WTC11 (cell line): Measurements from ENCODE around the gene ATP11A. TPM values are rescaled to one million over a fixed set of nuclear protein-coding genes. Genes with fewer than 3 reads are reported as not detected.

Experiments used
- ATAC-seq: fragments of 200-7000 bp; cut with Tn5 transposase; 2 replicates; pipeline ENCODE4 v1.10.0; 2021; ENCODE audit warnings: mild to moderate bottlenecking, moderate library complexity
- CTCF ChIA-PET: fragments of 300-600 bp; sonication (Branson Sonifier 250); formaldehyde crosslinking; loops from one replicate; lab custom pipeline; 2021; ENCODE audit warnings: antibody characterized with exemption; lab: Charles Lee
- POLR2A ChIA-PET: fragments of 350-600 bp; sonication (Branson Sonifier 250); formaldehyde crosslinking; loops from one replicate; lab custom pipeline; 2021; ENCODE audit warnings: antibody characterized with exemption; lab: Charles Lee
- DNase-seq: peaks from one replicate; pipeline ENCODE4 v3.0.0; 2021; ENCODE audit warnings: low spot score
- H3K27ac Mint-ChIP-seq: 2 replicates; pipeline ENCODE4 v1.8.0; 2021; ENCODE audit warnings: mixed read lengths
- H3K27me3 Mint-ChIP-seq: 2 replicates; pipeline ENCODE4 v1.8.0; 2021; ENCODE audit warnings: low read depth, mild to moderate bottlenecking, moderate library complexity, mixed read lengths
- H3K36me3 Mint-ChIP-seq: 2 replicates; pipeline ENCODE4 v1.8.0; 2021; ENCODE audit warnings: mixed read lengths
- H3K4me1 Mint-ChIP-seq: 2 replicates; pipeline ENCODE4 v1.8.0; 2022; ENCODE audit warnings: mixed read lengths
- H3K4me3 Mint-ChIP-seq: 2 replicates; pipeline ENCODE4 v1.8.0; 2021; ENCODE audit warnings: mild to moderate bottlenecking, moderate library complexity, mixed read lengths
- H3K9me3 Mint-ChIP-seq: 2 replicates; pipeline ENCODE4 v1.8.0; 2021; ENCODE audit warnings: mixed read lengths
- ATF1 ChIP-seq: sonication (generic); formaldehyde crosslinking; IDR thresholded peaks from 2 replicates; pipeline ENCODE4 v1.8.1; 2023; ENCODE audit warnings: mild to moderate bottlenecking, moderate library complexity, missing genetic modification reagents
- ATF6 ChIP-seq: sonication (generic); formaldehyde crosslinking; IDR thresholded peaks from 2 replicates; pipeline ENCODE4 v1.8.1; 2023; ENCODE audit warnings: mild to moderate bottlenecking, missing genetic modification reagents
- CTCF ChIP-seq: fragments of 200-600 bp; IDR thresholded peaks from 2 replicates; pipeline ENCODE4 v1.8.0; 2022; ENCODE audit warnings: antibody characterized with exemption
- E2F4 ChIP-seq: sonication (generic); formaldehyde crosslinking; IDR thresholded peaks from 2 replicates; pipeline ENCODE4 v1.8.1; 2022; ENCODE audit warnings: low read depth, mild to moderate bottlenecking, moderate library complexity, missing genetic modification reagents, borderline replicate concordance
- ELF4 ChIP-seq: sonication (generic); formaldehyde crosslinking; IDR thresholded peaks from 2 replicates; pipeline ENCODE4 v1.8.1; 2022; ENCODE audit warnings: low read depth, mild to moderate bottlenecking, moderate library complexity, missing genetic modification reagents
- EMX1 ChIP-seq: fragments of 250-450 bp; sonication (Bioruptor Pico); IDR thresholded peaks from 2 replicates; pipeline ENCODE4 v1.8.0; 2021; ENCODE audit warnings: mild to moderate bottlenecking
- HMGA2 ChIP-seq: fragments of 250-450 bp; sonication (Bioruptor Pico); IDR thresholded peaks from 2 replicates; pipeline ENCODE4 v1.4.0; 2021; ENCODE audit warnings: mild to moderate bottlenecking, moderate library complexity
- IRF2 ChIP-seq: sonication (generic); formaldehyde crosslinking; IDR thresholded peaks from 2 replicates; pipeline ENCODE4 v1.8.0; 2022; ENCODE audit warnings: low read depth, missing genetic modification reagents, borderline replicate concordance
- JAZF1 ChIP-seq: fragments of 250-450 bp; sonication (Bioruptor Pico); IDR thresholded peaks from 2 replicates; pipeline ENCODE4 v1.9.0; 2021; ENCODE audit warnings: moderate library complexity, mild to moderate bottlenecking, inconsistent platforms
- NR1H2 ChIP-seq: sonication (generic); formaldehyde crosslinking; IDR thresholded peaks from 2 replicates; pipeline ENCODE4 v1.9.0; 2021; ENCODE audit warnings: mild to moderate bottlenecking, moderate library complexity, missing genetic modification reagents
- TEAD1 ChIP-seq: sonication (generic); formaldehyde crosslinking; IDR thresholded peaks from 2 replicates; pipeline ENCODE4 v1.8.0; 2022; ENCODE audit warnings: mild to moderate bottlenecking, missing genetic modification reagents
- TP53 ChIP-seq: sonication (generic); formaldehyde crosslinking; IDR thresholded peaks from 2 replicates; pipeline ENCODE4 v1.8.1; 2023; ENCODE audit warnings: mild to moderate bottlenecking, missing genetic modification reagents
- ZMAT4 ChIP-seq: fragments of 250-450 bp; sonication (Bioruptor Pico); IDR thresholded peaks from 2 replicates; pipeline ENCODE4 v1.9.0; 2021; ENCODE audit warnings: mild to moderate bottlenecking
- ZNF121 ChIP-seq: sonication (generic); formaldehyde crosslinking; IDR thresholded peaks from 2 replicates; pipeline ENCODE4 v1.8.0; 2023; ENCODE audit warnings: missing genetic modification reagents
- ZNF219 ChIP-seq: sonication (generic); formaldehyde crosslinking; IDR thresholded peaks from 2 replicates; pipeline ENCODE4 v1.8.0; 2023; ENCODE audit warnings: missing genetic modification reagents, mild to moderate bottlenecking, borderline replicate concordance
- ZNF232 ChIP-seq: sonication (generic); formaldehyde crosslinking; IDR thresholded peaks from 2 replicates; pipeline ENCODE4 v1.8.0; 2022; ENCODE audit warnings: mild to moderate bottlenecking, missing genetic modification reagents
- total RNA-seq: library from RNA; stranded (reverse); gene quantifications from 3 replicates; pipeline ENCODE4 v1.2.3, GENCODE V29; 2021
- TF ChIP-seq, protein P1 (sequence below): sonication (generic); formaldehyde crosslinking; IDR thresholded peaks from 2 replicates; pipeline ENCODE4 v1.8.1; 2022; ENCODE audit warnings: low read depth, missing genetic modification reagents, borderline replicate concordance
- TF ChIP-seq, protein P2 (sequence below): sonication (generic); formaldehyde crosslinking; IDR thresholded peaks from 2 replicates; pipeline ENCODE4 v1.8.0; 2022; ENCODE audit warnings: mild to moderate bottlenecking, missing genetic modification reagents

The ATP11A gene
- total RNA-seq, 1 experiment from 2014 or later, result 100 TPM

GRCh38 chr13:112643759-112644459, 45.9 kb upstream of the ATP11A start:
- H3K4me3 Mint-ChIP-seq, result no peak overlapping the region
- CTCF ChIA-PET, result no interaction called here
- POLR2A ChIA-PET, result no interaction called here
- DNase-seq (no peak), ATAC-seq (no peak)
- peaks cover 11% of the 10 kb centered on the region for H3K4me1 Mint-ChIP-seq
- H3K36me3 Mint-ChIP-seq, result no peaks in the 10 kb centered on the region
- no peak for TF ChIP-seq ZNF121
- no peak for TF ChIP-seq ATF6
- TF ChIP-seq CTCF, result no peak
- no peak for TF ChIP-seq E2F4 (CRISPR knock-in tag)
- peaks cover 25% of the 10 kb centered on the region for H3K27me3 Mint-ChIP-seq
- H3K9me3 Mint-ChIP-seq, result no peaks in the 10 kb centered on the region
- no peak overlapping the region for H3K27ac Mint-ChIP-seq

- no peak for ATAC-seq
- no peak overlapping the region for H3K4me3 Mint-ChIP-seq
- no peaks in the 10 kb centered on the region for H3K9me3 Mint-ChIP-seq
- TF ChIP-seq TP53 (CRISPR knock-in tag), result no peak
- TF ChIP-seq ZMAT4 (CRISPR knock-in tag), result no peak
- TF ChIP-seq ZNF121, result no peak
- no peak for TF ChIP-seq EMX1 (CRISPR knock-in tag)
- no peak for TF ChIP-seq ELF4 (CRISPR knock-in tag)
- no peak for TF ChIP-seq ZNF232 (CRISPR knock-in tag)
- no peak for TF ChIP-seq ZNF219 (CRISPR knock-in tag)
- no peak for TF ChIP-seq ATF1 (CRISPR knock-in tag)
- TF ChIP-seq, protein P1, sequence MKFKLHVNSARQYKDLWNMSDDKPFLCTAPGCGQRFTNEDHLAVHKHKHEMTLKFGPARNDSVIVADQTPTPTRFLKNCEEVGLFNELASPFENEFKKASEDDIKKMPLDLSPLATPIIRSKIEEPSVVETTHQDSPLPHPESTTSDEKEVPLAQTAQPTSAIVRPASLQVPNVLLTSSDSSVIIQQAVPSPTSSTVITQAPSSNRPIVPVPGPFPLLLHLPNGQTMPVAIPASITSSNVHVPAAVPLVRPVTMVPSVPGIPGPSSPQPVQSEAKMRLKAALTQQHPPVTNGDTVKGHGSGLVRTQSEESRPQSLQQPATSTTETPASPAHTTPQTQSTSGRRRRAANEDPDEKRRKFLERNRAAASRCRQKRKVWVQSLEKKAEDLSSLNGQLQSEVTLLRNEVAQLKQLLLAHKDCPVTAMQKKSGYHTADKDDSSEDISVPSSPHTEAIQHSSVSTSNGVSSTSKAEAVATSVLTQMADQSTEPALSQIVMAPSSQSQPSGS (CRISPR knock-in tag), result no peak
- ChIA-PET CTCF (no interaction called here), POLR2A (no interaction called here)
- peaks cover 10% of the 10 kb centered on the region for H3K27me3 Mint-ChIP-seq
- no peak for DNase-seq
- peaks cover 11% of the 10 kb centered on the region for H3K4me1 Mint-ChIP-seq
- no peak overlapping the region for H3K27ac Mint-ChIP-seq
- H3K36me3 Mint-ChIP-seq, result no peaks in the 10 kb centered on the region
Measured at GRCh38 chr13:112645327-112645914, 44.4 kb upstream of the ATP11A start.

GRCh38 chr13:112647256-112647655, 42.6 kb upstream of the ATP11A start:
- CTCF ChIA-PET, result interaction anchor here (1.8 kb wide), 1 partner anchor 10 kb away, joined by 6 read pairs; no protein-coding TSS in a partner anchor
- no peak for ATAC-seq
- POLR2A ChIA-PET, result interaction anchor here (0.6 kb wide), 1 partner anchor 719 kb away, joined by 7 read pairs; no protein-coding TSS in a partner anchor
- H3K4me3 Mint-ChIP-seq, result no peak overlapping the region
- H3K27me3 Mint-ChIP-seq, result peaks cover 2% of the 10 kb centered on the region; the same call in 1 of the 2 replicates
- H3K9me3 Mint-ChIP-seq, result no peaks in the 10 kb centered on the region
- no peaks in the 10 kb centered on the region for H3K36me3 Mint-ChIP-seq
- no peak for DNase-seq
- no peak overlapping the region for H3K27ac Mint-ChIP-seq
- H3K4me1 Mint-ChIP-seq, result peaks cover 7% of the 10 kb centered on the region
- TF ChIP-seq TEAD1 (CRISPR knock-in tag) (no peak), JAZF1 (CRISPR knock-in tag) (no peak), IRF2 (no peak), ATF6 (no peak), NR1H2 (CRISPR knock-in tag) (no peak), HMGA2 (CRISPR knock-in tag) (no peak)
- TF ChIP-seq, protein P2, sequence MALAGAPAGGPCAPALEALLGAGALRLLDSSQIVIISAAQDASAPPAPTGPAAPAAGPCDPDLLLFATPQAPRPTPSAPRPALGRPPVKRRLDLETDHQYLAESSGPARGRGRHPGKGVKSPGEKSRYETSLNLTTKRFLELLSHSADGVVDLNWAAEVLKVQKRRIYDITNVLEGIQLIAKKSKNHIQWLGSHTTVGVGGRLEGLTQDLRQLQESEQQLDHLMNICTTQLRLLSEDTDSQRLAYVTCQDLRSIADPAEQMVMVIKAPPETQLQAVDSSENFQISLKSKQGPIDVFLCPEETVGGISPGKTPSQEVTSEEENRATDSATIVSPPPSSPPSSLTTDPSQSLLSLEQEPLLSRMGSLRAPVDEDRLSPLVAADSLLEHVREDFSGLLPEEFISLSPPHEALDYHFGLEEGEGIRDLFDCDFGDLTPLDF, result no peak
